GM12878 (cell line): ENCODE data around the gene TANC1. TPM values are rescaled to one million over a fixed set of nuclear protein-coding genes. Genes with fewer than 3 reads are reported as not detected.

Experiments
- ATAC-seq: fragments of 200-7000 bp; cut with Tn5 transposase; 3 replicates; pipeline ENCODE4 v1.9.1; 2020; ENCODE audit warnings: mild to moderate bottlenecking, moderate library complexity
- BruUV-seq: library from RNA; stranded (reverse); fragments of 400-500 nt; replicated peaks from 2 replicates; lab custom pipeline; 2021; lab: Mats Ljungman, UMichigan
- CTCF ChIA-PET: fragments of 300-600 bp; sonication (Branson Sonifier 250); formaldehyde crosslinking; extraction: SDS; loops from one replicate; lab custom pipeline; 2021; ENCODE audit warnings: inconsistent platforms; lab: Yijun Ruan, JAX
- POLR2A ChIA-PET: fragments of 350-600 bp; formaldehyde crosslinking; extraction: SDS; loops from one replicate; lab custom pipeline; 2021; ENCODE audit warnings: inconsistent platforms; lab: Charles Lee
- RAD21 ChIA-PET: fragments of 300-600 bp; sonication (Branson Sonifier 250); formaldehyde crosslinking; loops from one replicate; lab custom pipeline; 2023; ENCODE audit warnings: antibody characterized with exemption; ENCODE audit not compliant: unreplicated experiment; lab: Charles Lee
- SMC1A ChIA-PET: fragments of 300-600 bp; sonication (Branson Sonifier 250); formaldehyde crosslinking; loops from one replicate; lab custom pipeline; 2023; ENCODE audit not compliant: unreplicated experiment, uncharacterized antibody; lab: Charles Lee
- DNase-seq: peaks from one replicate; pipeline ENCODE4 v3.0.0-alpha.2; 2011; ENCODE audit warnings: low read depth, low spot score
- FAIRE-seq: peaks from 3 replicates; lab custom pipeline; 2011; peaks lifted over from hg19 to GRCh38; lab: Jason Lieb, UNC
- H2AFZ ChIP-seq: 2 replicates; pipeline ENCODE4 v1.6.0; 2011; ENCODE audit warnings: low read depth, low read length, control low read depth; ENCODE audit not compliant: control insufficient read depth
- H3K27ac ChIP-seq: 2 replicates; pipeline ENCODE4 v1.5.1; 2011; ENCODE audit warnings: control low read depth; ENCODE audit not compliant: control insufficient read depth, insufficient read depth
- H3K27me3 ChIP-seq, 2 experiments: replicated peaks in 1 of 2; 2 replicates each; pipeline versions ENCODE4 v1.6.0 to v1.6.1; 2011; ENCODE audit warnings: low read length in 1 of 2; ENCODE audit not compliant: control insufficient read depth in 2 of 2, insufficient read depth in 2 of 2
- H3K36me3 ChIP-seq, 2 experiments: 2 replicates each; pipeline ENCODE4 v1.5.1; 2011; ENCODE audit warnings: low read length in 1 of 2; ENCODE audit not compliant: control insufficient read depth in 2 of 2, insufficient read depth in 2 of 2
- H3K4me1 ChIP-seq: 2 replicates; pipeline ENCODE4 v1.6.1; 2011; ENCODE audit warnings: mild to moderate bottlenecking, low read length, moderate library complexity, mixed read lengths; ENCODE audit not compliant: control insufficient read depth, insufficient read depth
- H3K4me2 ChIP-seq: 2 replicates; pipeline ENCODE4 v1.6.0; 2011; ENCODE audit warnings: control low read depth; ENCODE audit not compliant: control insufficient read depth, insufficient read depth
- H3K4me3 ChIP-seq: fragments of 200-600 bp; sonication (generic); 2 replicates; pipeline ENCODE4 v1.5.1; 2016
- H3K79me2 ChIP-seq: 2 replicates; pipeline ENCODE4 v1.6.0; 2011; ENCODE audit warnings: low read length; ENCODE audit not compliant: control insufficient read depth, insufficient read depth
- H3K9ac ChIP-seq: 2 replicates; pipeline ENCODE4 v1.8.0; 2011; ENCODE audit warnings: low read length, control low read depth, mixed read lengths; ENCODE audit not compliant: control insufficient read depth, insufficient read depth
- H3K9me3 ChIP-seq: replicated peaks from 3 replicates; pipeline ENCODE4 v1.5.1; 2011; ENCODE audit warnings: mild to moderate bottlenecking, low read length; ENCODE audit not compliant: control insufficient read depth, insufficient read depth
- H4K20me1 ChIP-seq: 2 replicates; pipeline ENCODE4 v1.6.0; 2011; ENCODE audit not compliant: control insufficient read depth, insufficient read depth
- CREM ChIP-seq: IDR thresholded peaks from 2 replicates; pipeline ENCODE4 v1.6.1; 2014; ENCODE audit warnings: antibody characterized with exemption, low read depth
- ESRRA ChIP-seq: IDR thresholded peaks from 2 replicates; pipeline ENCODE4 v1.6.1; 2012; ENCODE audit warnings: mild to moderate bottlenecking, low read length, improper control_type of control experiment
- GATAD2B ChIP-seq: fragments of 450-650 bp; conservative IDR thresholded peaks from 2 replicates; pipeline ENCODE4 v1.6.1; 2017; ENCODE audit warnings: low read depth, mild to moderate bottlenecking, moderate library complexity
- HCFC1 ChIP-seq: fragments of 150-350 bp; IDR thresholded peaks from 2 replicates; pipeline ENCODE4 v1.6.1; 2014; ENCODE audit warnings: low read length
- HDAC2 ChIP-seq: fragments of 200-600 bp; sonication (generic); IDR thresholded peaks from 2 replicates; pipeline ENCODE4 v1.6.1; 2017
- NR2F1 ChIP-seq: fragments of 450-650 bp; conservative IDR thresholded peaks from 2 replicates; pipeline ENCODE4 v1.6.1; 2017; ENCODE audit warnings: mild to moderate bottlenecking
- PAX5 ChIP-seq: IDR thresholded peaks from 2 replicates; pipeline ENCODE4 v1.6.1; 2011; ENCODE audit warnings: low read depth, low read length, borderline replicate concordance
- RBBP5 ChIP-seq: fragments of 200-600 bp; sonication (generic); conservative IDR thresholded peaks from 2 replicates; pipeline ENCODE4 v1.6.1; 2016
- SREBF2 ChIP-seq: IDR thresholded peaks from 2 replicates; pipeline ENCODE4 v1.6.1; 2012; ENCODE audit warnings: mild to moderate bottlenecking, low read length
- TAF1 ChIP-seq: IDR thresholded peaks from 2 replicates; pipeline ENCODE4 v1.6.1; 2011; ENCODE audit warnings: mild to moderate bottlenecking, low read depth, low read length, borderline replicate concordance
- TBL1XR1 ChIP-seq: IDR thresholded peaks from 2 replicates; pipeline ENCODE4 v1.6.1; 2012; ENCODE audit warnings: low read depth, low read length, improper control_type of control experiment
- YBX1 ChIP-seq: fragments of 450-650 bp; IDR thresholded peaks from 2 replicates; pipeline ENCODE4 v1.6.1; 2016; ENCODE audit warnings: antibody characterized with exemption
- ZNF217 ChIP-seq: fragments of 450-650 bp; IDR thresholded peaks from 2 replicates; pipeline ENCODE4 v1.6.1; 2017; ENCODE audit warnings: antibody characterized with exemption, mild to moderate bottlenecking
- ZNF384 ChIP-seq: IDR thresholded peaks from 2 replicates; pipeline ENCODE4 v1.6.1; 2012; ENCODE audit warnings: low read depth, mild to moderate bottlenecking, low read length, improper control_type of control experiment, borderline replicate concordance
- WGBS: methylation state at CpG from one replicate; pipeline ENCODE4 v1.1.6; 2016; ENCODE audit warnings: low lambda C conversion rate; ENCODE audit not compliant: insufficient replicate concordance, insufficient coverage; ENCODE audit errors: missing lambda C conversion rate; 5-methylcytosine and 5-hydroxymethylcytosine counted together
- in situ Hi-C: fragments of 300-500 bp; cut with MboI; formaldehyde crosslinking; loops from 9 replicates; pipeline ENCODE4 v1.14.3; 2018; ENCODE audit warnings: mixed read lengths
- intact Hi-C: fragments of 100-400 bp; cut with micrococcal nuclease; formaldehyde crosslinking; loops from one replicate; pipeline ENCODE4 v1.14.2; 2022; ENCODE audit not compliant: unreplicated experiment
- polyA plus RNA-seq, 11 experiments: library from polyadenylated mRNA; depleted of rRNA in 4 of 11; unstranded in 6 of 11; stranded (reverse) in 5 of 11; fragments of >200 nt; fragmentation: Nextera tagmentation in 4 of 11; fragmentation: Illumina TruSeq in 1 of 11; extraction: Ambion mirVana in 4 of 11; extraction: Trizol in 1 of 11; gene quantifications; 1 replicate in 1 of 11; 2 replicates in 10 of 11; pipeline versions ENCODE4 v1.2.1 to v1.2.3, GENCODE V29; 2011 to 2016; ENCODE audit warnings: inconsistent platforms in 2 of 11, missing spikeins in 2 of 11, low read depth in 1 of 11
- total RNA-seq, 4 experiments: library from RNA; depleted of rRNA in 3 of 4; stranded (reverse); fragments of >200 nt in 3 of 4; fragmentation: Illumina TruSeq in 1 of 4; extraction: Trizol in 1 of 4; gene quantifications; 2 replicates each; pipeline versions ENCODE4 v1.2.1 to v1.2.3, GENCODE V29; 2013 to 2021
- TF ChIP-seq, protein P1 (sequence below): fragments of 450-650 bp; IDR thresholded peaks from 2 replicates; pipeline ENCODE4 v1.6.1; 2017; ENCODE audit warnings: borderline replicate concordance
- TF ChIP-seq, protein P2 (sequence below): IDR thresholded peaks from 2 replicates; pipeline ENCODE4 v1.6.1; 2012; ENCODE audit warnings: low read depth, low read length, improper control_type of control experiment
- TF ChIP-seq, protein P3 (sequence below): IDR thresholded peaks from 2 replicates; pipeline ENCODE4 v1.6.1; 2012; ENCODE audit warnings: mild to moderate bottlenecking, low read depth, low read length

TANC1 gene
- total and polyA plus RNA-seq, 10 of the 15 experiments (the other 5 are each of a cell fraction or from before 2014, with no cell fraction given) = 0.05 to 5.0 (median 0.34) TPM

DNA sequence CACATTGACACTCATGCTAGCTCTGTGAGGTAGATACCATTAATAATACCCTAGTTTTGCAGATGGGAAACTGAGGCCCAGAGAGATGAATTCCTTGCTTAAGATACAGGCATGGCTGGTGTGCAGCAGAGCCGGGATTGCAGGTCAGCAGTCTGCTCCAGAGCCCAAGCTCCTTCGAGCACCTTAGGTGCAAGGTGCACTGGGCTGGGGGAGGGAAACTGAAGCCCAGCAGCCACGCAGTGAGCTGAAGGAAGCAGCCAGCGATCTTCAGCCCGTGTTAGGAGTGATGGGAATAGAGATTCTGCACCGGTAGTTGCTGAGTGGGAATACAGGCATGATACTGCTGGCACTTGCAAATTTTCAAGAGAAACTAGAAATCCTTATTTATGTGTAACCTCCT, 50.6 kb downstream of the TANC1 start (continued):
- TF ChIP-seq, protein P1, sequence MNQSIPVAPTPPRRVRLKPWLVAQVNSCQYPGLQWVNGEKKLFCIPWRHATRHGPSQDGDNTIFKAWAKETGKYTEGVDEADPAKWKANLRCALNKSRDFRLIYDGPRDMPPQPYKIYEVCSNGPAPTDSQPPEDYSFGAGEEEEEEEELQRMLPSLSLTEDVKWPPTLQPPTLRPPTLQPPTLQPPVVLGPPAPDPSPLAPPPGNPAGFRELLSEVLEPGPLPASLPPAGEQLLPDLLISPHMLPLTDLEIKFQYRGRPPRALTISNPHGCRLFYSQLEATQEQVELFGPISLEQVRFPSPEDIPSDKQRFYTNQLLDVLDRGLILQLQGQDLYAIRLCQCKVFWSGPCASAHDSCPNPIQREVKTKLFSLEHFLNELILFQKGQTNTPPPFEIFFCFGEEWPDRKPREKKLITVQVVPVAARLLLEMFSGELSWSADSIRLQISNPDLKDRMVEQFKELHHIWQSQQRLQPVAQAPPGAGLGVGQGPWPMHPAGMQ = no peak
- TF ChIP-seq ZNF384 = no peak
- no peak for TF ChIP-seq ESRRA
- TF ChIP-seq NR2F1 = no peak

DNA sequence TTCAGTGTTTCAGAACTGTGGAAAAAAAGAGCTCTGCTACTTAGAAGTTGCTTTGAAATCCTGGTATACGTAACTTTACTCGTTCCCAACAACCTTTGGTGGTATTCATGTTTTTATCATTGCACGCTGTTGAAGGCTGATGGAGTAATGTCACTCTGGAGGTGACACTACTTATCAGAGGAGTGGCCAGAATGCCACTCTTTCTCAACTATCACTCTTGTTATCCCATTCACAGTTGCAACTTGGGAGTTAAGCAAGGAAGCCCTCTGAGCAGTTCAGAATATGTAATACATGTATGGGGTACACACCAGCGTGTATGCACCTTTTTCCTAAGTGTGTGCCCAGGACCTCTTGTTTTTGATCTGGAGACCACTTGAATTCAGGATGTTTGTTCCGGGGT, 53.6 kb downstream of the TANC1 start:
- 70% methylated on average over 5 of the region's 5 CpGs for WGBS
- ChIA-PET SMC1A (no interaction called here), POLR2A (no interaction called here), CTCF (interaction anchor here (1.1 kb wide), 1 partner anchor 9 kb away, joined by 3 read pairs; no protein-coding TSS in a partner anchor), RAD21 (no interaction called here)
- H3K4me2 ChIP-seq = no peak overlapping the region
- TF ChIP-seq GATAD2B (no peak), PAX5 (no peak), SREBF2 (no peak), TAF1 (no peak), HDAC2 (no peak), TBL1XR1 (no peak), ZNF217 (no peak), CREM (no peak), HCFC1 (no peak), RBBP5 (no peak), YBX1 (no peak)
- TF ChIP-seq, protein P2, sequence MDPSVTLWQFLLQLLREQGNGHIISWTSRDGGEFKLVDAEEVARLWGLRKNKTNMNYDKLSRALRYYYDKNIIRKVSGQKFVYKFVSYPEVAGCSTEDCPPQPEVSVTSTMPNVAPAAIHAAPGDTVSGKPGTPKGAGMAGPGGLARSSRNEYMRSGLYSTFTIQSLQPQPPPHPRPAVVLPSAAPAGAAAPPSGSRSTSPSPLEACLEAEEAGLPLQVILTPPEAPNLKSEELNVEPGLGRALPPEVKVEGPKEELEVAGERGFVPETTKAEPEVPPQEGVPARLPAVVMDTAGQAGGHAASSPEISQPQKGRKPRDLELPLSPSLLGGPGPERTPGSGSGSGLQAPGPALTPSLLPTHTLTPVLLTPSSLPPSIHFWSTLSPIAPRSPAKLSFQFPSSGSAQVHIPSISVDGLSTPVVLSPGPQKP = no peak
- TF ChIP-seq, protein P3, sequence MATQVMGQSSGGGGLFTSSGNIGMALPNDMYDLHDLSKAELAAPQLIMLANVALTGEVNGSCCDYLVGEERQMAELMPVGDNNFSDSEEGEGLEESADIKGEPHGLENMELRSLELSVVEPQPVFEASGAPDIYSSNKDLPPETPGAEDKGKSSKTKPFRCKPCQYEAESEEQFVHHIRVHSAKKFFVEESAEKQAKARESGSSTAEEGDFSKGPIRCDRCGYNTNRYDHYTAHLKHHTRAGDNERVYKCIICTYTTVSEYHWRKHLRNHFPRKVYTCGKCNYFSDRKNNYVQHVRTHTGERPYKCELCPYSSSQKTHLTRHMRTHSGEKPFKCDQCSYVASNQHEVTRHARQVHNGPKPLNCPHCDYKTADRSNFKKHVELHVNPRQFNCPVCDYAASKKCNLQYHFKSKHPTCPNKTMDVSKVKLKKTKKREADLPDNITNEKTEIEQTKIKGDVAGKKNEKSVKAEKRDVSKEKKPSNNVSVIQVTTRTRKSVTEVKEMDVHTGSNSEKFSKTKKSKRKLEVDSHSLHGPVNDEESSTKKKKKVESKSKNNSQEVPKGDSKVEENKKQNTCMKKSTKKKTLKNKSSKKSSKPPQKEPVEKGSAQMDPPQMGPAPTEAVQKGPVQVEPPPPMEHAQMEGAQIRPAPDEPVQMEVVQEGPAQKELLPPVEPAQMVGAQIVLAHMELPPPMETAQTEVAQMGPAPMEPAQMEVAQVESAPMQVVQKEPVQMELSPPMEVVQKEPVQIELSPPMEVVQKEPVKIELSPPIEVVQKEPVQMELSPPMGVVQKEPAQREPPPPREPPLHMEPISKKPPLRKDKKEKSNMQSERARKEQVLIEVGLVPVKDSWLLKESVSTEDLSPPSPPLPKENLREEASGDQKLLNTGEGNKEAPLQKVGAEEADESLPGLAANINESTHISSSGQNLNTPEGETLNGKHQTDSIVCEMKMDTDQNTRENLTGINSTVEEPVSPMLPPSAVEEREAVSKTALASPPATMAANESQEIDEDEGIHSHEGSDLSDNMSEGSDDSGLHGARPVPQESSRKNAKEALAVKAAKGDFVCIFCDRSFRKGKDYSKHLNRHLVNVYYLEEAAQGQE = no peak
- intact Hi-C loops = no loop called here
- no peak overlapping the region for H3K27ac ChIP-seq
- H3K36me3 ChIP-seq = no peaks in the 10 kb centered on the region
- no peaks in the 10 kb centered on the region for H3K4me1 ChIP-seq
- ATAC-seq = no peak
- no peaks in the 10 kb centered on the region; the same call in 2 of the 3 replicates for H3K9me3 ChIP-seq
- H2AFZ ChIP-seq = no peak overlapping the region
- no TSS peak for BruUV-seq
- H3K27me3 ChIP-seq = no peaks in the 10 kb centered on the region
- H3K4me3 ChIP-seq = no peak overlapping the region
- H3K79me2 ChIP-seq = no peaks in the 10 kb centered on the region
- H4K20me1 ChIP-seq = no peaks in the 10 kb centered on the region
- no peak for DNase-seq
- in situ Hi-C loops = no loop called here
- H3K9ac ChIP-seq = no peak overlapping the region
- FAIRE-seq = no peak
